Karpas-422 (cell line): ENCODE data around the gene ASS1. TPM values are rescaled to one million over a fixed set of nuclear protein-coding genes. Genes with fewer than 3 reads are reported as not detected.

Experiments
- DNase-seq: peaks from one replicate; pipeline ENCODE4 v3.0.0-alpha.2; 2015
- H2AFZ ChIP-seq: fragments of 200-600 bp; sonication (generic); 2 replicates; pipeline ENCODE4 v1.6.1; 2014; ENCODE audit warnings: antibody characterized with exemption, low read length, mixed read lengths
- H3K27ac ChIP-seq: fragments of 200-600 bp; sonication (generic); 2 replicates; pipeline ENCODE4 v1.5.1; 2014; ENCODE audit warnings: mild to moderate bottlenecking, low read length, moderate library complexity
- H3K27me3 ChIP-seq: fragments of 200-600 bp; sonication (generic); 2 replicates; pipeline ENCODE4 v1.6.1; 2014; ENCODE audit warnings: low read length, mixed read lengths
- H3K36me3 ChIP-seq: fragments of 200-600 bp; sonication (generic); 2 replicates; pipeline ENCODE4 v1.6.1; 2014; ENCODE audit warnings: low read length, mixed read lengths; ENCODE audit not compliant: insufficient read depth
- H3K4me1 ChIP-seq: fragments of 200-600 bp; sonication (generic); 2 replicates; pipeline ENCODE4 v1.6.1; 2014; ENCODE audit warnings: mild to moderate bottlenecking, low read length, mixed read lengths
- H3K4me2 ChIP-seq: fragments of 200-600 bp; sonication (generic); 2 replicates; pipeline ENCODE4 v1.6.1; 2014; ENCODE audit warnings: low read length, low read depth, mild to moderate bottlenecking; ENCODE audit not compliant: poor library complexity, severe bottlenecking
- H3K4me3 ChIP-seq: fragments of 200-600 bp; sonication (generic); 2 replicates; pipeline ENCODE4 v1.5.1; 2014; ENCODE audit warnings: mild to moderate bottlenecking, antibody characterized with exemption, low read length, mixed read lengths
- H3K79me2 ChIP-seq: fragments of 200-600 bp; sonication (generic); 2 replicates; pipeline ENCODE4 v1.6.1; 2014; ENCODE audit warnings: mild to moderate bottlenecking, low read length, mixed read lengths
- H3K9ac ChIP-seq: fragments of 200-600 bp; sonication (generic); 2 replicates; pipeline ENCODE4 v1.6.0; 2014; ENCODE audit warnings: low read length
- H3K9me2 ChIP-seq: fragments of 200-600 bp; sonication (generic), shearing (Covaris generic); replicated peaks from 2 replicates; pipeline ENCODE4 v1.6.0; 2014; ENCODE audit warnings: mild to moderate bottlenecking, low read length, moderate library complexity; ENCODE audit not compliant: insufficient read depth
- H3K9me3 ChIP-seq: fragments of 300-700, 200-600 bp; sonication (generic); 2 replicates; pipeline ENCODE4 v1.6.1; 2014; ENCODE audit warnings: low read length, mixed read lengths
- H4K20me1 ChIP-seq: fragments of 200-600 bp; sonication (generic); 2 replicates; pipeline ENCODE4 v1.6.1; 2014; ENCODE audit warnings: mild to moderate bottlenecking, antibody characterized with exemption, low read length, low read depth; ENCODE audit not compliant: insufficient read depth
- total RNA-seq: library from RNA; depleted of rRNA; stranded (reverse); fragments of >200 nt; shearing (Covaris generic); gene quantifications from 2 replicates; pipeline ENCODE4 v1.2.3, GENCODE V29; 2014; ENCODE audit warnings: low replicate concordance

ASS1 gene
- total RNA-seq, 1 experiment from 2014 or later, result not detected

- Histone ChIP-seq H3K27me3 (no peaks in the 10 kb centered on the region), H4K20me1 (no peaks in the 10 kb centered on the region), H3K36me3 (no peaks in the 10 kb centered on the region), H3K4me3 (no peak overlapping the region), H3K27ac (no peak overlapping the region), H3K9me2 (no peaks in the 10 kb centered on the region), H2AFZ (no peak overlapping the region), H3K9ac (no peak overlapping the region), H3K4me2 (no peak overlapping the region), H3K9me3 (no peaks in the 10 kb centered on the region), H3K4me1 (no peaks in the 10 kb centered on the region), H3K79me2 (no peaks in the 10 kb centered on the region)
- DNase-seq, result no peak
Measured at GRCh38 chr9:130467316-130467715, 22.6 kb downstream of the ASS1 start.

GRCh38 chr9:130468566-130468965, 23.8 kb downstream of the ASS1 start:
- no peak overlapping the region for H2AFZ ChIP-seq
- no peaks in the 10 kb centered on the region for H3K79me2 ChIP-seq
- H3K4me2 ChIP-seq, result no peak overlapping the region
- no peaks in the 10 kb centered on the region for H3K4me1 ChIP-seq
- DNase-seq, result no peak
- no peaks in the 10 kb centered on the region for H3K27me3 ChIP-seq
- H3K36me3 ChIP-seq, result no peaks in the 10 kb centered on the region
- H3K27ac ChIP-seq, result no peak overlapping the region
- no peaks in the 10 kb centered on the region for H3K9me2 ChIP-seq
- no peaks in the 10 kb centered on the region for H3K9me3 ChIP-seq
- H3K9ac ChIP-seq, result no peak overlapping the region
- H4K20me1 ChIP-seq, result no peaks in the 10 kb centered on the region
- no peak overlapping the region for H3K4me3 ChIP-seq

GRCh38 chr9:130470269-130470668, 25.5 kb downstream of the ASS1 start:
- no peaks in the 10 kb centered on the region for H3K27me3 ChIP-seq
- no peaks in the 10 kb centered on the region for H4K20me1 ChIP-seq
- no peak overlapping the region for H3K27ac ChIP-seq
- H3K4me2 ChIP-seq, result no peak overlapping the region
- no peak overlapping the region for H3K9ac ChIP-seq
- H3K4me3 ChIP-seq, result no peak overlapping the region
- no peak overlapping the region for H2AFZ ChIP-seq
- no peaks in the 10 kb centered on the region for H3K4me1 ChIP-seq
- H3K79me2 ChIP-seq, result no peaks in the 10 kb centered on the region
- no peaks in the 10 kb centered on the region for H3K36me3 ChIP-seq
- no peaks in the 10 kb centered on the region for H3K9me2 ChIP-seq
- no peaks in the 10 kb centered on the region for H3K9me3 ChIP-seq
- no peak for DNase-seq

- Histone ChIP-seq H3K9me2 (no peaks in the 10 kb centered on the region), H3K9ac (no peak overlapping the region), H3K27ac (no peak overlapping the region), H3K79me2 (no peaks in the 10 kb centered on the region), H3K27me3 (no peaks in the 10 kb centered on the region), H2AFZ (no peak overlapping the region), H3K4me3 (no peak overlapping the region), H3K4me2 (no peak overlapping the region), H3K36me3 (no peaks in the 10 kb centered on the region), H3K4me1 (no peaks in the 10 kb centered on the region), H3K9me3 (no peaks in the 10 kb centered on the region), H4K20me1 (no peaks in the 10 kb centered on the region)
- no peak for DNase-seq
Measured at GRCh38 chr9:130470950-130471349, 26.2 kb downstream of the ASS1 start.

- no peaks in the 10 kb centered on the region for H3K9me2 ChIP-seq
- H3K27me3 ChIP-seq, result no peaks in the 10 kb centered on the region
- no peak overlapping the region for H3K4me2 ChIP-seq
- no peak for DNase-seq
- no peaks in the 10 kb centered on the region for H3K4me1 ChIP-seq
- no peak overlapping the region for H2AFZ ChIP-seq
- H3K79me2 ChIP-seq, result no peaks in the 10 kb centered on the region
- H3K27ac ChIP-seq, result no peak overlapping the region
- H3K9me3 ChIP-seq, result no peaks in the 10 kb centered on the region
- H4K20me1 ChIP-seq, result no peaks in the 10 kb centered on the region
- no peaks in the 10 kb centered on the region for H3K36me3 ChIP-seq
- no peak overlapping the region for H3K9ac ChIP-seq
- H3K4me3 ChIP-seq, result no peak overlapping the region
Measured at GRCh38 chr9:130471411-130472183, 26.8 kb downstream of the ASS1 start.

- H3K27ac ChIP-seq, result no peak overlapping the region
- H3K9me3 ChIP-seq, result no peaks in the 10 kb centered on the region
- H4K20me1 ChIP-seq, result no peaks in the 10 kb centered on the region
- DNase-seq, result no peak
- H3K4me2 ChIP-seq, result no peak overlapping the region
- no peak overlapping the region for H3K4me3 ChIP-seq
- no peak overlapping the region for H2AFZ ChIP-seq
- no peaks in the 10 kb centered on the region for H3K4me1 ChIP-seq
- no peaks in the 10 kb centered on the region for H3K9me2 ChIP-seq
- no peaks in the 10 kb centered on the region for H3K27me3 ChIP-seq
- no peaks in the 10 kb centered on the region for H3K79me2 ChIP-seq
- no peaks in the 10 kb centered on the region for H3K36me3 ChIP-seq
- no peak overlapping the region for H3K9ac ChIP-seq
Measured at GRCh38 chr9:130472184-130472705, 27.5 kb downstream of the ASS1 start.

- Histone ChIP-seq H3K4me3 (no peak overlapping the region), H3K9me3 (no peaks in the 10 kb centered on the region), H3K27me3 (no peaks in the 10 kb centered on the region), H3K4me2 (no peak overlapping the region), H3K79me2 (no peaks in the 10 kb centered on the region), H3K9ac (no peak overlapping the region), H3K36me3 (no peaks in the 10 kb centered on the region), H3K9me2 (no peaks in the 10 kb centered on the region), H2AFZ (no peak overlapping the region), H3K4me1 (no peaks in the 10 kb centered on the region), H4K20me1 (no peaks in the 10 kb centered on the region), H3K27ac (no peak overlapping the region)
- DNase-seq, result no peak
Measured at GRCh38 chr9:130473009-130473408, 28.2 kb downstream of the ASS1 start.

GRCh38 chr9:130473566-130473965, 28.8 kb downstream of the ASS1 start:
- Histone ChIP-seq H3K4me1 (no peaks in the 10 kb centered on the region), H2AFZ (no peak overlapping the region), H3K4me2 (no peak overlapping the region), H4K20me1 (no peaks in the 10 kb centered on the region), H3K9me2 (no peaks in the 10 kb centered on the region), H3K9ac (no peak overlapping the region), H3K27ac (no peak overlapping the region), H3K27me3 (no peaks in the 10 kb centered on the region), H3K4me3 (no peak overlapping the region), H3K9me3 (no peaks in the 10 kb centered on the region), H3K36me3 (no peaks in the 10 kb centered on the region), H3K79me2 (no peaks in the 10 kb centered on the region)
- DNase-seq, result no peak
